Activated CD8-positive, alpha-beta T cell treated with anti-CD3 and anti-CD28 coated beads, Interleukin-2, amount 10 ng/mL, durations not matched to agents 7 days and 5 days (primary cell): ENCODE data around the gene COX7A2L. TPM values are rescaled to one million over a fixed set of nuclear protein-coding genes. Genes with fewer than 3 reads are reported as not detected.

ENCODE experiments used
- ATAC-seq: fragments of 150-1000 bp; cut with Tn5 transposase; one replicate; pipeline ENCODE4 v1.10.0; 2021; ENCODE audit warnings: moderate library complexity
- CTCF ChIA-PET: fragments of 350-600 bp; sonication (Branson Sonifier 250); formaldehyde crosslinking; loops from one replicate; lab custom pipeline; 2021; ENCODE audit warnings: antibody characterized with exemption; lab: Charles Lee
- POLR2A ChIA-PET: fragments of 350-600 bp; sonication (Branson Sonifier 250); formaldehyde crosslinking; loops from one replicate; lab custom pipeline; 2021; ENCODE audit warnings: antibody characterized with exemption; lab: Charles Lee
- DNase-seq: peaks from one replicate; pipeline ENCODE4 v3.0.0-alpha.2; 2020
- H3K27ac Mint-ChIP-seq: one replicate; pipeline ENCODE4 v1.8.0; 2021; ENCODE audit warnings: mild to moderate bottlenecking, mixed read lengths
- H3K27me3 Mint-ChIP-seq: one replicate; pipeline ENCODE4 v1.8.0; 2021; ENCODE audit warnings: low read depth, mixed read lengths
- H3K36me3 Mint-ChIP-seq: one replicate; pipeline ENCODE4 v1.8.0; 2021; ENCODE audit warnings: low read depth, mixed read lengths
- H3K4me1 Mint-ChIP-seq: one replicate; pipeline ENCODE4 v1.8.0; 2021; ENCODE audit warnings: low read depth, mixed read lengths
- H3K4me3 Mint-ChIP-seq: one replicate; pipeline ENCODE4 v1.8.0; 2021; ENCODE audit warnings: mild to moderate bottlenecking, mixed read lengths
- H3K9me3 Mint-ChIP-seq: one replicate; pipeline ENCODE4 v1.8.0; 2022; ENCODE audit warnings: mixed read lengths; ENCODE audit not compliant: insufficient read depth
- total RNA-seq, 2 experiments: library from RNA; stranded (reverse); gene quantifications; one replicate each; pipeline ENCODE4 v1.2.3, GENCODE V29; 2021

Gene COX7A2L
- total RNA-seq, 2 experiments from 2014 or later: 102 to 109 TPM

- ATAC-seq: no peak
- H3K4me3 Mint-ChIP-seq: no peak overlapping the region
- POLR2A ChIA-PET: no interaction called here
- H3K4me1 Mint-ChIP-seq: peaks cover 18% of the 10 kb centered on the region
- H3K36me3 Mint-ChIP-seq: no peaks in the 10 kb centered on the region
- peaks cover 2% of the 10 kb centered on the region for H3K27me3 Mint-ChIP-seq
- no peaks in the 10 kb centered on the region for H3K9me3 Mint-ChIP-seq
- no peak for DNase-seq
- CTCF ChIA-PET: interaction anchor here (1.0 to 1.5 kb wide), 2 partner anchors 200 to 279 kb away, joined by 3 read pairs; no protein-coding TSS in a partner anchor
- H3K27ac Mint-ChIP-seq: no peak overlapping the region
Measured at GRCh38 chr2:42366411-42366810, 5.4 kb upstream of the COX7A2L start.

- DNase-seq: no peak
- CTCF ChIA-PET: no interaction called here
- H3K27me3 Mint-ChIP-seq: peaks cover 2% of the 10 kb centered on the region
- no peaks in the 10 kb centered on the region for H3K36me3 Mint-ChIP-seq
- ATAC-seq: no peak
- POLR2A ChIA-PET: no interaction called here
- H3K4me3 Mint-ChIP-seq: no peak overlapping the region
- H3K27ac Mint-ChIP-seq: no peak overlapping the region
- peaks cover 22% of the 10 kb centered on the region for H3K4me1 Mint-ChIP-seq
- H3K9me3 Mint-ChIP-seq: no peaks in the 10 kb centered on the region
Measured at GRCh38 chr2:42364658-42365057, 3.6 kb upstream of the COX7A2L start.

- POLR2A ChIA-PET: no interaction called here
- no peak for DNase-seq
- Mint-ChIP-seq H3K27me3 (peaks cover 2% of the 10 kb centered on the region), H3K9me3 (no peaks in the 10 kb centered on the region), H3K36me3 (peaks cover 5% of the 10 kb centered on the region), H3K4me1 (peaks cover 32% of the 10 kb centered on the region), H3K4me3 (no peak overlapping the region), H3K27ac (no peak overlapping the region)
- CTCF ChIA-PET: interaction anchor here (1.5 kb wide), 1 partner anchor 277 kb away, joined by 4 read pairs; no protein-coding TSS in a partner anchor
- no peak for ATAC-seq
Measured at GRCh38 chr2:42363413-42363812, 2.4 kb upstream of the COX7A2L start.

GRCh38 chr2:42361728-42362283 is 789 bp upstream of the COX7A2L start:
- peaks cover 15% of the 10 kb centered on the region for H3K36me3 Mint-ChIP-seq
- H3K27ac Mint-ChIP-seq: peak overlapping the region; percentile 99
- no peak for ATAC-seq
- CTCF ChIA-PET: interaction anchor here (0.9 to 3.6 kb wide), 6 partner anchors 10 to 276 kb away, joined by 3 to 11 read pairs (median 4); no protein-coding TSS in a partner anchor
- POLR2A ChIA-PET: interaction anchor here (0.6 to 1.2 kb wide), 6 partner anchors 10 to 449 kb away, joined by 3 read pairs; no protein-coding TSS in a partner anchor
- no peaks in the 10 kb centered on the region for H3K27me3 Mint-ChIP-seq
- peaks cover 34% of the 10 kb centered on the region for H3K4me1 Mint-ChIP-seq
- peak overlapping the region; percentile 81 for H3K4me3 Mint-ChIP-seq
- no peak for DNase-seq
- no peaks in the 10 kb centered on the region for H3K9me3 Mint-ChIP-seq

- Mint-ChIP-seq H3K27me3 (no peaks in the 10 kb centered on the region), H3K4me3 (peak overlapping the region; percentile 81), H3K4me1 (peaks cover 41% of the 10 kb centered on the region), H3K27ac (peak overlapping the region; percentile 99), H3K36me3 (peaks cover 22% of the 10 kb centered on the region), H3K9me3 (no peaks in the 10 kb centered on the region)
- ATAC-seq (no peak), DNase-seq (no peak)
- POLR2A ChIA-PET: interaction anchor here (1.0 to 1.6 kb wide), 5 partner anchors 10 to 265 kb away, joined by 3 to 7 read pairs (median 3); no protein-coding TSS in a partner anchor
- CTCF ChIA-PET: interaction anchor here (0.8 to 3.6 kb wide), 4 partner anchors 14 to 270 kb away, joined by 3 to 11 read pairs (median 4); no protein-coding TSS in a partner anchor
Measured at GRCh38 chr2:42360493-42360889, 526 bp downstream of the COX7A2L start.

- peak; percentile 46 for DNase-seq
- POLR2A ChIA-PET: interaction anchor here (1.0 to 1.6 kb wide), 5 partner anchors 9 to 265 kb away, joined by 3 to 7 read pairs (median 4); no protein-coding TSS in a partner anchor
- Mint-ChIP-seq H3K27ac (peak overlapping the region; percentile 99), H3K9me3 (no peaks in the 10 kb centered on the region), H3K4me3 (peak overlapping the region; percentile 81), H3K27me3 (no peaks in the 10 kb centered on the region), H3K36me3 (peaks cover 24% of the 10 kb centered on the region), H3K4me1 (peaks cover 43% of the 10 kb centered on the region)
- CTCF ChIA-PET: interaction anchor here (0.8 to 3.6 kb wide), 4 partner anchors 14 to 270 kb away, joined by 3 to 11 read pairs (median 4); no protein-coding TSS in a partner anchor
- peak; percentile 4 for ATAC-seq
Measured at GRCh38 chr2:42359965-42360483, 993 bp downstream of the COX7A2L start.

- Mint-ChIP-seq H3K4me3 (peak overlapping the region; percentile 81), H3K36me3 (peaks cover 28% of the 10 kb centered on the region), H3K27me3 (no peaks in the 10 kb centered on the region), H3K4me1 (peaks cover 49% of the 10 kb centered on the region), H3K27ac (peak overlapping the region; percentile 99), H3K9me3 (no peaks in the 10 kb centered on the region)
- ChIA-PET POLR2A (interaction anchor here (1.0 to 1.6 kb wide), 5 partner anchors 9 to 264 kb away, joined by 3 to 7 read pairs (median 4); no protein-coding TSS in a partner anchor), CTCF (interaction anchor here (1.0 to 3.6 kb wide), 4 partner anchors 163 to 269 kb away, joined by 3 to 11 read pairs (median 4); no protein-coding TSS in a partner anchor)
- ATAC-seq (no peak), DNase-seq (peak; percentile 45)
Measured at GRCh38 chr2:42359304-42359964, 1.6 kb downstream of the COX7A2L start.

GRCh38 chr2:42353792-42354429 is 7.1 kb downstream of the COX7A2L start:
- H3K36me3 Mint-ChIP-seq: peaks cover 64% of the 10 kb centered on the region
- no peak overlapping the region for H3K27ac Mint-ChIP-seq
- DNase-seq (no peak), ATAC-seq (no peak)
- ChIA-PET CTCF (interaction anchor here (1.2 kb wide), 1 partner anchor 12 kb away, joined by 3 read pairs; no protein-coding TSS in a partner anchor), POLR2A (no interaction called here)
- H3K9me3 Mint-ChIP-seq: no peaks in the 10 kb centered on the region
- no peak overlapping the region for H3K4me3 Mint-ChIP-seq
- H3K27me3 Mint-ChIP-seq: no peaks in the 10 kb centered on the region
- H3K4me1 Mint-ChIP-seq: peaks cover 40% of the 10 kb centered on the region

- no peaks in the 10 kb centered on the region for H3K9me3 Mint-ChIP-seq
- ChIA-PET POLR2A (interaction anchor here (1.9 kb wide), 1 partner anchor 8 kb away, joined by 7 read pairs; no protein-coding TSS in a partner anchor), CTCF (no interaction called here)
- peaks cover 26% of the 10 kb centered on the region for H3K4me1 Mint-ChIP-seq
- no peaks in the 10 kb centered on the region for H3K27me3 Mint-ChIP-seq
- H3K36me3 Mint-ChIP-seq: peaks cover 68% of the 10 kb centered on the region
- no peak overlapping the region for H3K4me3 Mint-ChIP-seq
- DNase-seq: no peak
- ATAC-seq: no peak
- no peak overlapping the region for H3K27ac Mint-ChIP-seq
Measured at GRCh38 chr2:42351864-42352263, 9.2 kb downstream of the COX7A2L start.

- H3K4me1 Mint-ChIP-seq: peaks cover 19% of the 10 kb centered on the region
- POLR2A ChIA-PET: interaction anchor here (1.9 kb wide), 1 partner anchor 10 kb away, joined by 7 read pairs; no protein-coding TSS in a partner anchor
- CTCF ChIA-PET: no interaction called here
- H3K4me3 Mint-ChIP-seq: no peak overlapping the region
- ATAC-seq (no peak), DNase-seq (no peak)
- no peaks in the 10 kb centered on the region for H3K9me3 Mint-ChIP-seq
- H3K27ac Mint-ChIP-seq: no peak overlapping the region
- no peaks in the 10 kb centered on the region for H3K27me3 Mint-ChIP-seq
- H3K36me3 Mint-ChIP-seq: peaks cover 69% of the 10 kb centered on the region
Measured at GRCh38 chr2:42350434-42351063, 10.5 kb downstream of the COX7A2L start.
